Endothelial cell of umbilical vein (primary cell): ENCODE data around the gene AKAP11. TPM values are rescaled to one million over a fixed set of nuclear protein-coding genes. Genes with fewer than 3 reads are reported as not detected.
A peak's percentile ranks its signal among the peaks of the same experiment; 100 is the strongest.

Source experiments
- BruUV-seq: library from RNA; stranded (reverse); fragments of 400-500 nt; replicated peaks from 2 replicates; lab custom pipeline; 2021; lab: Mats Ljungman, UMichigan
- CTCF ChIA-PET: fragments of 300-600, 350-600 bp; sonication (Branson Sonifier 250); formaldehyde crosslinking; loops from one replicate; lab custom pipeline; 2021; ENCODE audit warnings: antibody characterized with exemption, inconsistent platforms; lab: Charles Lee
- POLR2A ChIA-PET: fragments of 300-600, 350-600 bp; sonication (Branson Sonifier 250); formaldehyde crosslinking; loops from one replicate; lab custom pipeline; 2021; ENCODE audit warnings: antibody characterized with exemption, inconsistent platforms; lab: Charles Lee
- DNase-seq: peaks from one replicate; pipeline ENCODE4 v3.0.0-alpha.2; 2011; ENCODE audit warnings: low read depth, low spot score
- FAIRE-seq: peaks from 2 replicates; lab custom pipeline; 2011; peaks lifted over from hg19 to GRCh38; lab: Jason Lieb, UNC
- H2AFZ ChIP-seq: 2 replicates; pipeline ENCODE4 v1.6.0; 2012; ENCODE audit warnings: low read depth, low read length, control low read depth, inconsistent platforms
- H3K27ac ChIP-seq: 2 replicates; pipeline ENCODE4 v1.5.1; 2011; ENCODE audit warnings: low read depth, mild to moderate bottlenecking, control low read depth, low read length, moderate library complexity; ENCODE audit not compliant: insufficient read depth
- H3K27me3 ChIP-seq, 2 experiments: 2 replicates each; pipeline versions ENCODE4 v1.6.0 to v1.6.1; 2011; ENCODE audit warnings: low read length in 2 of 2, mixed read lengths in 1 of 2; ENCODE audit not compliant: control insufficient read depth in 2 of 2, insufficient read depth in 2 of 2
- H3K36me3 ChIP-seq, 2 experiments: 2 replicates in 1 of 2; 3 replicates in 1 of 2; pipeline ENCODE4 v1.5.1; 2011; ENCODE audit warnings: low read length in 2 of 2, mild to moderate bottlenecking in 1 of 2, moderate library complexity in 1 of 2; ENCODE audit not compliant: control insufficient read depth in 2 of 2, insufficient read depth in 2 of 2; ENCODE audit errors: extremely low read depth in 1 of 2
- H3K4me1 ChIP-seq: 3 replicates; pipeline ENCODE4 v1.5.1; 2011; ENCODE audit warnings: mild to moderate bottlenecking, low read length; ENCODE audit not compliant: control insufficient read depth, insufficient read depth; ENCODE audit errors: extremely low read depth
- H3K4me2 ChIP-seq: 2 replicates; pipeline ENCODE4 v1.6.1; 2011; ENCODE audit warnings: low read length, control low read depth, mixed read lengths; ENCODE audit not compliant: insufficient read depth
- H3K4me3 ChIP-seq, 3 experiments: fragments of 200-600 bp in 1 of 3; sonication (generic), shearing (Covaris generic) in 1 of 3; replicated peaks in 1 of 3; 2 replicates each; pipeline ENCODE4 v1.5.1; 2011 to 2016; ENCODE audit warnings: control low read depth in 3 of 3, low read length in 3 of 3, mild to moderate bottlenecking in 2 of 3, inconsistent platforms in 1 of 3, low read depth in 1 of 3, moderate library complexity in 1 of 3; ENCODE audit not compliant: insufficient read depth in 1 of 3
- H3K79me2 ChIP-seq: 2 replicates; pipeline ENCODE4 v1.6.0; 2012; ENCODE audit warnings: low read length, inconsistent platforms; ENCODE audit not compliant: control insufficient read depth, insufficient read depth
- H3K9ac ChIP-seq: replicated peaks from 2 replicates; pipeline ENCODE3; 2011; ENCODE audit warnings: low read length, control low read depth; ENCODE audit not compliant: insufficient read depth; ENCODE audit errors: extremely low read depth
- H3K9me1 ChIP-seq: replicated peaks from 3 replicates; pipeline ENCODE4 v1.6.0; 2011; ENCODE audit warnings: mild to moderate bottlenecking, low read length; ENCODE audit not compliant: control insufficient read depth, insufficient read depth; ENCODE audit errors: extremely low read depth
- H3K9me3 ChIP-seq: replicated peaks from 2 replicates; pipeline ENCODE4 v1.5.1; 2012; ENCODE audit warnings: low read length, inconsistent platforms; ENCODE audit not compliant: control insufficient read depth, insufficient read depth
- H4K20me1 ChIP-seq: replicated peaks from 2 replicates; pipeline ENCODE3; 2011; ENCODE audit warnings: mild to moderate bottlenecking, low read length; ENCODE audit not compliant: control insufficient read depth, insufficient read depth; ENCODE audit errors: extremely low read depth
- CTCF ChIP-seq, 2 donors: IDR thresholded peaks; 1 replicate in 1 of 2; 2 replicates in 1 of 2; pipeline ENCODE4 v1.5.1; 2011; ENCODE audit warnings: low read length in 2 of 2, mild to moderate bottlenecking in 2 of 2, moderate library complexity in 2 of 2, control low read depth in 1 of 2, inconsistent platforms in 1 of 2, low read depth in 1 of 2; ENCODE audit not compliant: insufficient read depth in 1 of 2; ENCODE audit errors: extremely low read depth in 1 of 2
- EZH2 ChIP-seq: IDR thresholded peaks from 2 replicates; pipeline ENCODE4 v1.6.1; 2012; ENCODE audit warnings: borderline replicate concordance, low read depth, mild to moderate bottlenecking, moderate library complexity, low read length, inconsistent platforms; ENCODE audit not compliant: severe bottlenecking
- FOS ChIP-seq: IDR thresholded peaks from 2 replicates; pipeline ENCODE4 v1.6.1; 2011; ENCODE audit warnings: mild to moderate bottlenecking, low read length, moderate library complexity, borderline replicate concordance; ENCODE audit not compliant: insufficient read depth
- GATA2 ChIP-seq: IDR thresholded peaks from 2 replicates; pipeline ENCODE4 v1.7.0; 2011; ENCODE audit warnings: low read depth, mild to moderate bottlenecking, moderate library complexity, mixed read lengths, low read length; ENCODE audit not compliant: insufficient read length, insufficient read depth
- JUN ChIP-seq: IDR thresholded peaks from 2 replicates; pipeline ENCODE4 v1.6.1; 2011; ENCODE audit warnings: borderline replicate concordance, low read depth; ENCODE audit not compliant: insufficient read length, insufficient read depth
- MAX ChIP-seq: IDR thresholded peaks from 2 replicates; pipeline ENCODE4 v1.6.1; 2011; ENCODE audit not compliant: insufficient read depth, insufficient read length
- MYC ChIP-seq: IDR thresholded peaks from one replicate; pipeline ENCODE4 v1.6.1; 2011; ENCODE audit warnings: mild to moderate bottlenecking, low read depth, low read length
- POLR2A ChIP-seq: IDR thresholded peaks from 2 replicates; pipeline ENCODE4 v1.6.1; 2012; ENCODE audit warnings: low read depth, mild to moderate bottlenecking, control low read depth, low read length
- POLR2AphosphoS5 ChIP-seq: IDR thresholded peaks from 2 replicates; pipeline ENCODE4 v1.6.1; 2012; ENCODE audit warnings: low read depth, mild to moderate bottlenecking, control low read depth, low read length, moderate library complexity; ENCODE audit not compliant: insufficient read depth
- dilution Hi-C: fragments of 300-500 bp; cut with MboI; formaldehyde crosslinking; loops from one replicate; pipeline ENCODE4 v1.15.0; 2019; ENCODE audit warnings: low sequenced_read_pairs; ENCODE audit not compliant: extremely low pct_ligation_motif_present
- intact Hi-C: fragments of 100-400 bp; cut with micrococcal nuclease; formaldehyde crosslinking; loops from one replicate; pipeline ENCODE4 v1.10.0; 2022
- polyA plus RNA-seq, 4 experiments: library from polyadenylated mRNA; depleted of rRNA in 3 of 4; stranded (reverse) in 3 of 4; unstranded in 1 of 4; fragments of >200 nt; gene quantifications; 2 replicates each; pipeline versions ENCODE4 v1.2.1 to v1.2.3, GENCODE V29; 2011 to 2012; ENCODE audit warnings: missing spikeins in 1 of 4
- total RNA-seq: library from RNA; stranded (reverse); gene quantifications from 2 replicates; pipeline ENCODE4 v1.2.3, GENCODE V29; 2021

AKAP11 gene
- total and polyA plus RNA-seq, 2 donors (not counting 3 experiments of a cell fraction or from before 2014, with no cell fraction given) = 4.9 to 20.2 TPM

- TF ChIP-seq POLR2AphosphoS5 = no peak
- TF ChIP-seq CTCF (IDR thresholded peaks at IDR 0.05; ENCODE audit: extremely low read depth in 1 of 2, insufficient read depth in 1 of 2, low read depth in 1 of 2, low read length in 2 of 2) = no peak
- TF ChIP-seq JUN = no peak
- TF ChIP-seq POLR2A = no peak
- no peak for TF ChIP-seq MAX
- no peak for TF ChIP-seq EZH2
- TF ChIP-seq MYC = no peak
- no peak for TF ChIP-seq FOS
- no peak for TF ChIP-seq GATA2
- Histone ChIP-seq H3K36me3 (no peaks in the 10 kb centered on the region), H3K27me3 (no peaks in the 10 kb centered on the region), H2AFZ (no peak overlapping the region), H3K9me1 (no peaks in the 10 kb centered on the region), H3K9me3 (no peaks in the 10 kb centered on the region), H4K20me1 (no peaks in the 10 kb centered on the region), H3K79me2 (no peaks in the 10 kb centered on the region), H3K4me3 (no peak overlapping the region), H3K9ac (no peak overlapping the region), H3K4me2 (no peak overlapping the region), H3K4me1 (no peaks in the 10 kb centered on the region), H3K27ac (no peak overlapping the region)
- ChIA-PET POLR2A (no interaction called here), CTCF (interaction anchor here (0.7 kb wide), 1 partner anchor 25 kb away, joined by 3 read pairs; no protein-coding TSS in a partner anchor)
- BruUV-seq = no TSS peak
- dilution Hi-C loops (no loop called here), intact Hi-C loops (no loop called here)
- FAIRE-seq = peak; percentile 58
- DNase-seq = no peak
These were observed 57.3 kb downstream of the AKAP11 start for GRCh38 chr13:42329239-42329638.
